GM13976 (cell line): ENCODE results near the gene METTL3.

Source experiments
- DNase-seq: peaks from one replicate; pipeline ENCODE4 v3.0.0; 2012; ENCODE audit warnings: low spot score
- in situ Hi-C: fragments of 300-500 bp; cut with MboI; formaldehyde crosslinking; loops from one replicate; pipeline ENCODE4 v1.12.0; 2022; ENCODE audit warnings: low sequenced_read_pairs, mixed read lengths, inconsistent platforms; ENCODE audit not compliant: unreplicated experiment
- TF ChIP-seq, protein P1 (sequence below): IDR thresholded peaks from 2 replicates; pipeline ENCODE4 v1.5.1; 2012; ENCODE audit warnings: borderline replicate concordance, mild to moderate bottlenecking; ENCODE audit not compliant: insufficient read depth; ENCODE audit errors: extremely low read depth, missing control alignments, control extremely low read depth

Gene METTL3

GRCh38 chr14:21526672-21527317, 15.7 kb upstream of the METTL3 start:
- in situ Hi-C loops: no loop called here
- TF ChIP-seq, protein P1, sequence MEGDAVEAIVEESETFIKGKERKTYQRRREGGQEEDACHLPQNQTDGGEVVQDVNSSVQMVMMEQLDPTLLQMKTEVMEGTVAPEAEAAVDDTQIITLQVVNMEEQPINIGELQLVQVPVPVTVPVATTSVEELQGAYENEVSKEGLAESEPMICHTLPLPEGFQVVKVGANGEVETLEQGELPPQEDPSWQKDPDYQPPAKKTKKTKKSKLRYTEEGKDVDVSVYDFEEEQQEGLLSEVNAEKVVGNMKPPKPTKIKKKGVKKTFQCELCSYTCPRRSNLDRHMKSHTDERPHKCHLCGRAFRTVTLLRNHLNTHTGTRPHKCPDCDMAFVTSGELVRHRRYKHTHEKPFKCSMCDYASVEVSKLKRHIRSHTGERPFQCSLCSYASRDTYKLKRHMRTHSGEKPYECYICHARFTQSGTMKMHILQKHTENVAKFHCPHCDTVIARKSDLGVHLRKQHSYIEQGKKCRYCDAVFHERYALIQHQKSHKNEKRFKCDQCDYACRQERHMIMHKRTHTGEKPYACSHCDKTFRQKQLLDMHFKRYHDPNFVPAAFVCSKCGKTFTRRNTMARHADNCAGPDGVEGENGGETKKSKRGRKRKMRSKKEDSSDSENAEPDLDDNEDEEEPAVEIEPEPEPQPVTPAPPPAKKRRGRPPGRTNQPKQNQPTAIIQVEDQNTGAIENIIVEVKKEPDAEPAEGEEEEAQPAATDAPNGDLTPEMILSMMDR: no peak
- DNase-seq: no peak

DNA sequence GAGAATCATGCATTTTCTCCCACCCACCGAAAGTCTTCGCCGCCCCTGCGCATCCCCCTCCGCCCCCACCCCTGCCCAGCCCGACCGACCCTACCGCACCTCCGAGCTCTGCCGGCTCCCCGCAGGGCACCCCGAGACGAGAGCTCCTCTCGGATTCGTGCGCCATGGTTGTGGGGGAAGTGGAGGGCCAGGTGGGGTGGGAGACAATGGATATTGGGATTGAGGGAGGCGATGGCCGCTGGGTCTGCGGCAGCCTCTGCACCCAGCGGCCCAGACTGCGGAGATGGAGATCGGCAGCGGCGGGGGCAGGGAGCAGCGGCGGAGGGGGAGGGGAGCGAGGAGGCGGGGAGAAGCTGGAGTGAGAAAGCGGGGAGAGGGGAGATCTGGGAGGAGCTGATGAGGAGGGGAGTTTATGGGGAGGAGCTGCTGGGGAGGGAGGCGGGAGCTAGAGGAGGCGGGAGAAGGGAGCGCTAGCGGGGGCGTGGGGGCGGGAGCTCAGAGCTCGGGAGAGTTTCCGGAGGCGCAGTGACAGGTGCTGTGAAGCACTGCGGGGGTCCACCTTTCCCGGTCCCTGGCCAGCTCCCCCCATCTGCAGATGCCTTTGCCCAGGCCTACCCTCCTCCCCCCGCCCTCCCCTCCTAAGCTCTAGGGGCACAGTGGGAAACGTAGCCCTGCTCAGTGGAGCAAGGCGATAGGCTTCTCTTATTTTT, 15.0 kb upstream of the METTL3 start, which contains the start of gene SALL2:
Gene SALL2, minus strand, starts transcription at position 385 of the 710 bp plus-strand sequence. Its CDS starts 219 bp downstream, at position 166.
- TF ChIP-seq, protein P1: no peak
- peak; percentile 86 for DNase-seq
- in situ Hi-C loops: no loop called here

DNA sequence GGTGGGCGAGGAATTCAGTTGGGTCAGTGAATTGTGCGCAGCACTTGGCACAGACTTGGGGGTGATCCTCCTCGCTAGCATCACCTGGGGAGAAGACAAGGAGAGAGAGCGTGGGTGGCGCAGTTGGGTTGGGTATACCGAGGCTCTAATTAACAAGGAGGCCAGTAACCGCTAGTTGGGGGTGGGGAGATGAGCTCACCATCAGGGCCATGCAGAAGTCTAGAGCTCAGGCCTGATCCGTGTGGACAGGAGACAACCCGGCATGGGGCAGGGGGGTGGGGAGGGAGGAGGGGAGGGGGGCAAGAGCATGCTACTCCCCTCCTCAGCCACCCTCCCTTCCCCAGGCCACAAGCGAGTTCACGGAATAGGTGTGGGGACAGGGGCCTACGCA, 14.4 kb upstream of the METTL3 start:
- in situ Hi-C loops: no loop called here
- TF ChIP-seq, protein P1: no peak
- DNase-seq: no peak

DNA sequence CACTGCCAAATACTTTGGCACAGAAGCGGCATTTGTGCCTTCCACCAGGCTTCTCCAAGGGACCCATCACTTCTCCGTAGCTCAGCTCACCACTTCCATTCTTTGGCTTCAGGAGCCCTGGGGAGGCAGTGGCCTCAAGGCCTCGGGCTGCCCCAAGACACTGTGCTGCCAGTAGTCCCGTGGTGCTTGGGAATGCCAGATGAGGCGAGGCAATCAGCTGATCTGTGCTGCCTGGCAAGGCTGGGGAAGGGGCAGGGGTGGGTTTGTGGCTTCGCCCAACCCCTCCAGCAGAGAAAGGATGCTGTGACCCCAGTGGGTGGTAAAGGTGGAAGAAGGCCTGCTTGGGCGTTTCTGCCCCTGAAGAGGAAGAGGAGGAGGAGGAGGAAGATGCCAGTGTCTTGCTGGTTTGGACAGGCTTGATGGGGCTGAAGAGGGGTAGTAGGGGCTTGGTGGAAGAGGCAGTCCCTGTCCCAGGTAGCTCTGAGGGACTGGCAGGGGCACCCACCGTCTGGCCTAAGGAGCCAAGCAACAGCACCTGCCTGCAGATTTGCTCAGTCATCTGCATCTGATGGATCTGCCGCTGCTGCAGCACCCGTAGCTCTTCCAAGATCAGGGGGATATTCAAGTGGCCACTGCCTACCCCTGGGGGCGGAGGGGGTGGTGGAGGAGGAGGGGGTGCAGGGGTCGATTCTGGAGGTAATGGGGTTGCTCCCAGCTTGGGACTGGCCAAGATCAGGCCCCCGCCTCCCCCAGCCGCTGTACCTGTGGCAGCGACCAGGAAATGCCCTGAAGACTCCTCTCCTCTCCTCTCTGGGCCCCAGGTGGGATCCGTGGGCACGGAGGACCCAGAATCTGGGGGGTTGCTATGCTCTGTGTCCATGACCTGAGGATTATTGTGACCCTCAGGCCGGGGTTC, 13.7 kb upstream of the METTL3 start:
- no peak for DNase-seq
- TF ChIP-seq, protein P1: no peak
- in situ Hi-C loops: no loop called here

- TF ChIP-seq, protein P1: no peak
- in situ Hi-C loops: no loop called here
- no peak for DNase-seq
Measured at GRCh38 chr14:21523203-21523602, 12.1 kb upstream of the METTL3 start.

GRCh38 chr14:21521501-21521900, 10.4 kb upstream of the METTL3 start:
- in situ Hi-C loops: no loop called here
- DNase-seq: no peak
- TF ChIP-seq, protein P1: no peak
